GM23338 (cell line): ENCODE results near the gene MPPED2. TPM values are rescaled to one million over a fixed set of nuclear protein-coding genes. Genes with fewer than 3 reads are reported as not detected.

Experiments used
- ATAC-seq: fragments of 200-7000 bp; cut with Tn5 transposase; 3 replicates; pipeline ENCODE4 v1.9.1; 2020
- DNase-seq: peaks from one replicate; pipeline ENCODE4 v3.0.0-alpha.2; 2015; ENCODE audit warnings: low spot score
- H2AFZ ChIP-seq: fragments of 200-600 bp; sonication (generic); 2 replicates; pipeline ENCODE4 v1.8.0; 2016; ENCODE audit warnings: antibody characterized with exemption, mild to moderate bottlenecking, moderate library complexity
- H3F3A ChIP-seq: fragments of 200-600 bp; sonication (generic); replicated peaks from 2 replicates; pipeline ENCODE4 v1.8.0; 2017; ENCODE audit warnings: antibody characterized with exemption, mixed run types, low read depth
- H3K27ac ChIP-seq: fragments of 200-600 bp; sonication (generic); 2 replicates; pipeline ENCODE4 v1.6.1; 2016; ENCODE audit warnings: low read depth
- H3K27me3 ChIP-seq: fragments of 200-600 bp; sonication (generic); 2 replicates; pipeline ENCODE4 v1.8.0; 2016; ENCODE audit warnings: mild to moderate bottlenecking, mixed run types, moderate library complexity; ENCODE audit not compliant: insufficient read depth
- H3K36me3 ChIP-seq: fragments of 200-600 bp; sonication (generic); 2 replicates; pipeline ENCODE4 v1.8.0; 2016; ENCODE audit warnings: mild to moderate bottlenecking; ENCODE audit not compliant: insufficient read depth
- H3K4me1 ChIP-seq: fragments of 200-600 bp; sonication (generic); 2 replicates; pipeline ENCODE4 v1.8.0; 2016; ENCODE audit warnings: mild to moderate bottlenecking, moderate library complexity; ENCODE audit not compliant: insufficient read depth
- H3K4me2 ChIP-seq: fragments of 200-600 bp; sonication (generic); 2 replicates; pipeline ENCODE4 v1.7.1; 2017; ENCODE audit warnings: mixed run types
- H3K4me3 ChIP-seq: fragments of 200-600 bp; sonication (generic); 2 replicates; pipeline ENCODE4 v1.6.1; 2016; ENCODE audit warnings: mixed run types
- H3K79me2 ChIP-seq: fragments of 200-600 bp; sonication (generic); replicated peaks from 2 replicates; pipeline ENCODE4 v1.8.0; 2017; ENCODE audit warnings: mild to moderate bottlenecking; ENCODE audit not compliant: insufficient read depth
- H3K9me2 ChIP-seq: fragments of 200-600 bp; sonication (generic); 2 replicates; pipeline ENCODE4 v1.8.0; 2017; ENCODE audit not compliant: insufficient read depth
- H4K20me1 ChIP-seq: fragments of 200-600 bp; sonication (generic); replicated peaks from 2 replicates; pipeline ENCODE4 v1.8.0; 2017; ENCODE audit warnings: mild to moderate bottlenecking; ENCODE audit not compliant: insufficient read depth
- H3K27ac Mint-ChIP-seq: 2 replicates; pipeline ENCODE4 v1.8.0; 2020; ENCODE audit warnings: inconsistent platforms, mild to moderate bottlenecking, moderate library complexity, mixed read lengths
- H3K27me3 Mint-ChIP-seq: 3 replicates; pipeline ENCODE4 v1.8.0; 2022; ENCODE audit warnings: low read depth, mild to moderate bottlenecking, moderate library complexity, mixed read lengths, inconsistent platforms; ENCODE audit not compliant: insufficient read depth, poor library complexity
- H3K36me3 Mint-ChIP-seq: 3 replicates; pipeline ENCODE4 v1.8.0; 2021; ENCODE audit warnings: low read depth, mild to moderate bottlenecking, inconsistent platforms, moderate library complexity, mixed read lengths
- H3K4me1 Mint-ChIP-seq: 3 replicates; pipeline ENCODE4 v1.8.0; 2020; ENCODE audit warnings: mild to moderate bottlenecking, inconsistent platforms, mixed read lengths
- H3K4me3 Mint-ChIP-seq: 3 replicates; pipeline ENCODE4 v1.8.0; 2021; ENCODE audit warnings: moderate library complexity, mild to moderate bottlenecking, inconsistent platforms, mixed read lengths
- H3K9me3 Mint-ChIP-seq: 3 replicates; pipeline ENCODE4 v1.8.0; 2020; ENCODE audit warnings: moderate library complexity, mild to moderate bottlenecking, inconsistent platforms, mixed read lengths
- CREB1 ChIP-seq: fragments of 250-450 bp; sonication (Bioruptor Pico); IDR thresholded peaks from 2 replicates; pipeline ENCODE4 v1.5.0; 2020; ENCODE audit warnings: low read depth, mild to moderate bottlenecking, moderate library complexity
- EZH2 ChIP-seq: fragments of 200-600 bp; sonication (generic); IDR thresholded peaks from one replicate; pipeline ENCODE4 v1.8.0; 2017; ENCODE audit warnings: antibody characterized with exemption, mild to moderate bottlenecking, low read depth; ENCODE audit not compliant: unreplicated experiment
- EZH2phosphoT487 ChIP-seq: fragments of 200-600 bp; sonication (generic); IDR thresholded peaks from one replicate; pipeline ENCODE4 v1.8.1; 2018; ENCODE audit warnings: antibody characterized with exemption; ENCODE audit not compliant: unreplicated experiment
- JUNB ChIP-seq: IDR thresholded peaks from one replicate; pipeline ENCODE4 v1.6.1; 2016; ENCODE audit warnings: antibody characterized with exemption; ENCODE audit not compliant: unreplicated experiment
- NANOG ChIP-seq: IDR thresholded peaks from 2 replicates; pipeline ENCODE4 v1.6.1; 2016; ENCODE audit warnings: antibody characterized with exemption, borderline replicate concordance
- POLR2AphosphoS5 ChIP-seq: IDR thresholded peaks from 2 replicates; pipeline ENCODE4 v1.6.1; 2016; ENCODE audit warnings: antibody characterized with exemption, low read depth
- REST ChIP-seq: IDR thresholded peaks from one replicate; pipeline ENCODE4 v1.6.1; 2018; ENCODE audit warnings: antibody characterized with exemption; ENCODE audit not compliant: unreplicated experiment
- STAT1 ChIP-seq: IDR thresholded peaks from one replicate; pipeline ENCODE4 v1.6.1; 2016; ENCODE audit warnings: antibody characterized with exemption; ENCODE audit not compliant: unreplicated experiment
- ZNF114 ChIP-seq: fragments of 250-450 bp; sonication (Bioruptor Pico); IDR thresholded peaks from 2 replicates; pipeline ENCODE4 v1.5.0; 2020; ENCODE audit warnings: mild to moderate bottlenecking, moderate library complexity
- ZNF331 ChIP-seq: fragments of 250-450 bp; sonication (Bioruptor Pico); IDR thresholded peaks from 2 replicates; pipeline ENCODE4 v1.5.0; 2020; ENCODE audit warnings: low read depth, mild to moderate bottlenecking, moderate library complexity
- ZNF462 ChIP-seq: fragments of 250-450 bp; sonication (Bioruptor Pico); IDR thresholded peaks from 2 replicates; pipeline ENCODE4 v1.5.0; 2020; ENCODE audit warnings: mild to moderate bottlenecking, moderate library complexity
- polyA plus RNA-seq: library from polyadenylated mRNA; unstranded; fragments of >200 nt; fragmentation: Nextera tagmentation; extraction: Ambion mirVana; gene quantifications from 2 replicates; pipeline ENCODE4 v1.2.1, GENCODE V29; 2016
- total RNA-seq: library from RNA; depleted of rRNA; stranded (reverse); fragments of >200 nt; shearing (Covaris generic); gene quantifications from 2 replicates; pipeline ENCODE4 v1.2.3, GENCODE V29; 2014
- TF ChIP-seq, protein P1 (sequence below): IDR thresholded peaks from 2 replicates; pipeline ENCODE4 v1.6.1; 2016; ENCODE audit warnings: antibody characterized with exemption
- TF ChIP-seq, protein P2 (sequence below), 2 experiments: fragments of 200-600 bp in 1 of 2; sonication (generic) in 1 of 2; conservative IDR thresholded peaks; 2 replicates each; pipeline versions ENCODE4 v1.5.1 to v1.6.1; 2016 to 2017; ENCODE audit warnings: antibody characterized with exemption in 2 of 2, low read depth in 2 of 2, mild to moderate bottlenecking in 2 of 2, moderate library complexity in 1 of 2

MPPED2 gene
- total and polyA plus RNA-seq, 2 experiments from 2014 or later = 4.4 to 6.8 TPM

DNA sequence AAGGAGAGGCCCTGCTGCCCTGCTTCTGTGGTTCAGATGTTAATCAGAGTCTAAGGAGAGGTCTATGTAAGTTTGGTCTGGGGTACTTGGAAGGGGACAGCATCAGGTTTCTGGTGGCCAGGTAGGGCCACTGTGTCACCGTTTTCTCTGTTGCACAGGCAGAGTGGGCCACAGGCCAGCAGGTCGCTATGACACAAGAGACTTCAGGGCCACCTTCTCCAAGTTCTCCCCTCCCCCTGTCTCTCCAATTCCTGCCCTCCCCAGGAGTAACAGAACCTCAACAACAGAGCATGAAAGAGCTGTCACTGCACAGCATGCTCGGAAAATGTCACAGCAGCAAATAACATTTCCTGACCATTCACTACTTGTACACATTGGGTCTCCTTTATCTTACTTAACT is 58.6 kb downstream of the MPPED2 start:
- Histone ChIP-seq H2AFZ (no peak overlapping the region), H3K4me2 (no peak overlapping the region), H3K27me3 (no peaks in the 10 kb centered on the region), H4K20me1 (no peaks in the 10 kb centered on the region), H3K27ac (no peak overlapping the region), H3F3A (no peaks in the 10 kb centered on the region), H3K4me3 (no peak overlapping the region), H3K9me2 (no peaks in the 10 kb centered on the region; the same call in 1 of the 2 replicates), H3K4me1 (no peaks in the 10 kb centered on the region), H3K36me3 (no peaks in the 10 kb centered on the region), H3K79me2 (no peaks in the 10 kb centered on the region; the same call in 1 of the 2 replicates)
- DNase-seq (no peak), ATAC-seq (no peak)
- H3K36me3 Mint-ChIP-seq = no peaks in the 10 kb centered on the region
- H3K27me3 Mint-ChIP-seq = no peaks in the 10 kb centered on the region
- H3K27ac Mint-ChIP-seq = peak overlapping the region; percentile 61
- TF ChIP-seq, protein P1, sequence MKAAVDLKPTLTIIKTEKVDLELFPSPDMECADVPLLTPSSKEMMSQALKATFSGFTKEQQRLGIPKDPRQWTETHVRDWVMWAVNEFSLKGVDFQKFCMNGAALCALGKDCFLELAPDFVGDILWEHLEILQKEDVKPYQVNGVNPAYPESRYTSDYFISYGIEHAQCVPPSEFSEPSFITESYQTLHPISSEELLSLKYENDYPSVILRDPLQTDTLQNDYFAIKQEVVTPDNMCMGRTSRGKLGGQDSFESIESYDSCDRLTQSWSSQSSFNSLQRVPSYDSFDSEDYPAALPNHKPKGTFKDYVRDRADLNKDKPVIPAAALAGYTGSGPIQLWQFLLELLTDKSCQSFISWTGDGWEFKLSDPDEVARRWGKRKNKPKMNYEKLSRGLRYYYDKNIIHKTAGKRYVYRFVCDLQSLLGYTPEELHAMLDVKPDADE = no peak
- TF ChIP-seq STAT1 (no peak), POLR2AphosphoS5 (no peak), NANOG (no peak), JUNB (no peak), REST (no peak), CREB1 (CRISPR knock-in tag) (no peak), ZNF331 (CRISPR knock-in tag) (no peak), EZH2 (no peak), ZNF114 (CRISPR knock-in tag) (no peak), EZH2phosphoT487 (no peak), ZNF462 (CRISPR knock-in tag) (no peak)
- TF ChIP-seq, protein P2, sequence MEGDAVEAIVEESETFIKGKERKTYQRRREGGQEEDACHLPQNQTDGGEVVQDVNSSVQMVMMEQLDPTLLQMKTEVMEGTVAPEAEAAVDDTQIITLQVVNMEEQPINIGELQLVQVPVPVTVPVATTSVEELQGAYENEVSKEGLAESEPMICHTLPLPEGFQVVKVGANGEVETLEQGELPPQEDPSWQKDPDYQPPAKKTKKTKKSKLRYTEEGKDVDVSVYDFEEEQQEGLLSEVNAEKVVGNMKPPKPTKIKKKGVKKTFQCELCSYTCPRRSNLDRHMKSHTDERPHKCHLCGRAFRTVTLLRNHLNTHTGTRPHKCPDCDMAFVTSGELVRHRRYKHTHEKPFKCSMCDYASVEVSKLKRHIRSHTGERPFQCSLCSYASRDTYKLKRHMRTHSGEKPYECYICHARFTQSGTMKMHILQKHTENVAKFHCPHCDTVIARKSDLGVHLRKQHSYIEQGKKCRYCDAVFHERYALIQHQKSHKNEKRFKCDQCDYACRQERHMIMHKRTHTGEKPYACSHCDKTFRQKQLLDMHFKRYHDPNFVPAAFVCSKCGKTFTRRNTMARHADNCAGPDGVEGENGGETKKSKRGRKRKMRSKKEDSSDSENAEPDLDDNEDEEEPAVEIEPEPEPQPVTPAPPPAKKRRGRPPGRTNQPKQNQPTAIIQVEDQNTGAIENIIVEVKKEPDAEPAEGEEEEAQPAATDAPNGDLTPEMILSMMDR (conservative IDR thresholded peaks at IDR 0.05; ENCODE audit: low read depth in 2 of 2) = no peak
- H3K4me3 Mint-ChIP-seq = no peak overlapping the region
- H3K9me3 Mint-ChIP-seq = no peaks in the 10 kb centered on the region
- peaks cover 14% of the 10 kb centered on the region; the same call in 2 of the 3 replicates for H3K4me1 Mint-ChIP-seq
